Measurements from ENCODE around the gene PLA1A. TPM values are rescaled to one million over a fixed set of nuclear protein-coding genes. Genes with fewer than 3 reads are reported as not detected.

The PLA1A gene
- total and polyA plus RNA-seq, 10 of the 15 experiments (the other 5 are each of a cell fraction or from before 2014, with no cell fraction given): 2.9 to 106 (median 4.8) TPM

- ChIA-PET CTCF (interaction anchor here (0.7 to 3.5 kb wide), 12 partner anchors 8 to 73 kb away, joined by 3 to 42 read pairs (median 8); partner anchors contain the start of gene CD80), SMC1A (ENCODE audit: uncharacterized antibody, unreplicated experiment) (interaction anchor here (0.7 to 9.4 kb wide), 12 partner anchors 9 to 130 kb away, joined by 3 to 128 read pairs (median 8); partner anchors contain the start of genes COX17 and TIMMDC1), POLR2A (interaction anchor here (0.6 to 6.1 kb wide), 10 partner anchors 9 to 78 kb away, joined by 3 to 103 read pairs (median 4); partner anchors contain the start of genes COX17 and PLA1A), RAD21 (ENCODE audit: unreplicated experiment) (interaction anchor here (0.6 to 7.8 kb wide), 14 partner anchors 9 to 155 kb away, joined by 3 to 103 read pairs (median 6); partner anchors contain the start of genes CD80 and COX17)
- H3K27me3 ChIP-seq (replicated peaks in 1 of 2; ENCODE audit: control insufficient read depth in 2 of 2, insufficient read depth in 2 of 2, low read length in 1 of 2): no peaks in the 10 kb centered on the region
- intact Hi-C loops (cut with micrococcal nuclease; ENCODE audit: unreplicated experiment) (loop anchor here (1.0 to 2.0 kb wide), 3 partner anchors 30 to 66 kb away; partner anchors contain the start of gene COX17), in situ Hi-C loops (cut with MboI) (no loop called here)
- TSS peak; percentile 95 for BruUV-seq (replicated peaks)
- H4K20me1 ChIP-seq (ENCODE audit: control insufficient read depth, insufficient read depth): no peaks in the 10 kb centered on the region
- H3K79me2 ChIP-seq (ENCODE audit: control insufficient read depth, insufficient read depth, low read length): no peaks in the 10 kb centered on the region
- 4% methylated on average over 4 of the region's 4 CpGs for WGBS (ENCODE audit: insufficient coverage, insufficient replicate concordance, low lambda C conversion rate, missing lambda C conversion rate)
- peaks cover 49% of the 10 kb centered on the region for H3K4me1 ChIP-seq (ENCODE audit: control insufficient read depth, insufficient read depth, low read length)
- peak overlapping the region; percentile 71 for H2AFZ ChIP-seq (ENCODE audit: control insufficient read depth, low read depth, low read length)
- peak; percentile 82 for DNase-seq (ENCODE audit: low read depth, low spot score)
- H3K9ac ChIP-seq (ENCODE audit: control insufficient read depth, insufficient read depth, low read length): peak overlapping the region; percentile 41
- no peak for FAIRE-seq
- H3K36me3 ChIP-seq (ENCODE audit: control insufficient read depth in 2 of 2, insufficient read depth in 2 of 2, low read length in 1 of 2): no peaks in the 10 kb centered on the region; a peak in 1 of 4 replicates
- H3K27ac ChIP-seq (ENCODE audit: control insufficient read depth, insufficient read depth): peak overlapping the region; percentile 84
- ATAC-seq: peak; percentile 88
- peak overlapping the region; percentile 24 for H3K4me3 ChIP-seq
- peak overlapping the region; percentile 60 for H3K4me2 ChIP-seq (ENCODE audit: control insufficient read depth, insufficient read depth)
- H3K9me3 ChIP-seq (replicated peaks; ENCODE audit: control insufficient read depth, insufficient read depth, low read length): peaks cover 2% of the 10 kb centered on the region; the same call in 1 of the 3 replicates
- TF ChIP-seq MXI1 (IDR thresholded peaks at IDR 0.05; ENCODE audit: low read depth, low read length) (no peak), KLF5 (IDR thresholded peaks at IDR 0.05; ENCODE audit: partially characterized antibody) (no peak), SUPT20H (IDR thresholded peaks at IDR 0.05; ENCODE audit: borderline replicate concordance, control insufficient read depth, low read depth, low read length) (no peak), SPI1 (IDR thresholded peaks at IDR 0.05; ENCODE audit: borderline replicate concordance, insufficient read depth, low read depth, low read length) (0 out of 2 replicates have a peak, but pooled peaks have one; percentile 23), RB1 (IDR thresholded peaks at IDR 0.05; ENCODE audit: borderline replicate concordance) (no peak), SMAD5 (IDR thresholded peaks at IDR 0.05; ENCODE audit: low read depth) (no peak), EP300 (IDR thresholded peaks at IDR 0.05; ENCODE audit: borderline replicate concordance in 1 of 2, control insufficient read depth in 1 of 2, low read depth in 2 of 2, low read length in 2 of 2) (0 out of 4 replicates have a peak, but pooled peaks of 1 of the 2 experiments have one; percentile 28), HSF1 (IDR thresholded peaks at IDR 0.05; ENCODE audit: low read depth, low read length) (no peak), IRF4 (IDR thresholded peaks at IDR 0.05; ENCODE audit: low read depth, low read length) (0 out of 2 replicates have a peak, but pooled peaks have one; percentile 27), EGR1 (IDR thresholded peaks at IDR 0.05; ENCODE audit: borderline replicate concordance in 1 of 2, low read depth in 2 of 2, low read length in 2 of 2) (no peak), HDAC6 (IDR thresholded peaks at IDR 0.05; ENCODE audit: unreplicated experiment) (no peak), YBX1 (IDR thresholded peaks at IDR 0.05) (no peak), ZBED1 (IDR thresholded peaks at IDR 0.05; ENCODE audit: borderline replicate concordance) (0 out of 2 replicates have a peak, but pooled peaks have one; percentile 28), ZNF592 (IDR thresholded peaks at IDR 0.05) (0 out of 2 replicates have a peak, but pooled peaks have one; percentile 35), EED (IDR thresholded peaks at IDR 0.05; ENCODE audit: low read depth) (peak; percentile 46; the same call in 1 of the 2 replicates), MTA3 (IDR thresholded peaks at IDR 0.05; ENCODE audit: borderline replicate concordance, low read length) (peak; percentile 24; the same call in 1 of the 2 replicates)
- TF ChIP-seq, protein P1, sequence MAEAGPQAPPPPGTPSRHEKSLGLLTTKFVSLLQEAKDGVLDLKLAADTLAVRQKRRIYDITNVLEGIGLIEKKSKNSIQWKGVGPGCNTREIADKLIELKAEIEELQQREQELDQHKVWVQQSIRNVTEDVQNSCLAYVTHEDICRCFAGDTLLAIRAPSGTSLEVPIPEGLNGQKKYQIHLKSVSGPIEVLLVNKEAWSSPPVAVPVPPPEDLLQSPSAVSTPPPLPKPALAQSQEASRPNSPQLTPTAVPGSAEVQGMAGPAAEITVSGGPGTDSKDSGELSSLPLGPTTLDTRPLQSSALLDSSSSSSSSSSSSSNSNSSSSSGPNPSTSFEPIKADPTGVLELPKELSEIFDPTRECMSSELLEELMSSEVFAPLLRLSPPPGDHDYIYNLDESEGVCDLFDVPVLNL (IDR thresholded peaks at IDR 0.05; ENCODE audit: low read depth, low read length): no peak
These were observed 30.7 kb downstream of the PLA1A start for GRCh38 chr3:119628390-119628789.

All from GM12878 (cell line).